Brain microvascular endothelial cell (primary cell): ENCODE data around the gene HTD2.
A peak's percentile ranks its signal among the peaks of the same experiment; 100 is the strongest.

Experiments used
- DNase-seq: peaks from one replicate; pipeline ENCODE4 v3.0.0-alpha.2; 2020
- H3K27ac ChIP-seq: fragments of 250-450 bp; sonication (Bioruptor Pico); 2 replicates; pipeline ENCODE4 v1.5.1; 2020; ENCODE audit warnings: mild to moderate bottlenecking, moderate library complexity
- H3K27me3 ChIP-seq: fragments of 250-450 bp; sonication (Bioruptor Pico); replicated peaks from 2 replicates; pipeline ENCODE4 v1.5.1; 2020; ENCODE audit warnings: mild to moderate bottlenecking
- H3K36me3 ChIP-seq: fragments of 250-450 bp; sonication (Bioruptor Pico); replicated peaks from 2 replicates; pipeline ENCODE4 v1.5.1; 2020; ENCODE audit warnings: mild to moderate bottlenecking
- H3K4me3 ChIP-seq: 2 replicates; pipeline ENCODE4 v1.5.1; 2011; ENCODE audit warnings: low read depth, mild to moderate bottlenecking, control low read depth, low read length, moderate library complexity
- in situ Hi-C: cut with HindIII; loops from 2 replicates; pipeline ENCODE4 v1.10.0; 2017; ENCODE audit warnings: low sequenced_read_pairs, low pct_ligation_motif_present
- TF ChIP-seq, protein P1 (sequence below): IDR thresholded peaks from 2 replicates; pipeline ENCODE4 v1.5.1; 2011; ENCODE audit warnings: low read depth, mild to moderate bottlenecking, moderate library complexity, low read length, control low read depth, inconsistent platforms; ENCODE audit errors: missing control alignments

Gene HTD2

DNA sequence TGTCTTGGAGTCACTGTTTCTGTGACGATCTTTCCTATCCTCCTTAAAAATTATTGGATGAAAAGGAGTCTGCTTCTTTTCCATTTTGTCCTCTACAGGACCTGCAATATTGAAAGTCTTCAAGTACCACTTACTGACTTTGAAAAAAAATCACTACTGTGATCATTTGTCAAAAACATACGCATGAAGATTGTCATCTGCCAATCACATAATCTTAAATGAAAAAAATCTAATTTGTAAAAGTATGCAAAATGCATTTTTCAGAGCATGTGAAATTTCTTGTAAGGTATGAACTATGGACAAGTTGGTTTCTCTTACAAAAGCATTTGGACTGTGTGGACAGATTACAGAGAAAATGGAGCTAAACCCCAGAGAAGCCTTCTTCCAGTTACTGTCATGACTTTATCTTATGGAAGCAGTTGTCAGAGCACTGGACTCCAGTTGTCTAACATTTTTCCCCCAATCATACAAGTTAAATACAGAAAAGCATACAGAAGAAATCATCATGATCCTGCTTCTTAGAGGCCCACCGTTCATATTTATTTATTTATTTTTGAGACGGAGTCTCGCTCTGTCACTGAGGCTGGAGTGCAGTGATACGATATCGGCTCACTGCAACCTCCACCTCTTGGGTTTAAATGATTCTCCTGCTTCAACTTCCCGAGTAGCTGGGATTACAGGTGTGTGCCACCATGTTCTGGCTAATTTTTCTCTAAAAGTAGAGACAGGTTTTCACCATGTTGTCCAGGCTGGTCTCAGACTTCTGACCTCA is 23.0 kb downstream of the HTD2 start:
- no peak for DNase-seq
- H3K36me3 ChIP-seq = no peaks in the 10 kb centered on the region
- H3K4me3 ChIP-seq = no peak overlapping the region
- in situ Hi-C loops = no loop called here
- TF ChIP-seq, protein P1, sequence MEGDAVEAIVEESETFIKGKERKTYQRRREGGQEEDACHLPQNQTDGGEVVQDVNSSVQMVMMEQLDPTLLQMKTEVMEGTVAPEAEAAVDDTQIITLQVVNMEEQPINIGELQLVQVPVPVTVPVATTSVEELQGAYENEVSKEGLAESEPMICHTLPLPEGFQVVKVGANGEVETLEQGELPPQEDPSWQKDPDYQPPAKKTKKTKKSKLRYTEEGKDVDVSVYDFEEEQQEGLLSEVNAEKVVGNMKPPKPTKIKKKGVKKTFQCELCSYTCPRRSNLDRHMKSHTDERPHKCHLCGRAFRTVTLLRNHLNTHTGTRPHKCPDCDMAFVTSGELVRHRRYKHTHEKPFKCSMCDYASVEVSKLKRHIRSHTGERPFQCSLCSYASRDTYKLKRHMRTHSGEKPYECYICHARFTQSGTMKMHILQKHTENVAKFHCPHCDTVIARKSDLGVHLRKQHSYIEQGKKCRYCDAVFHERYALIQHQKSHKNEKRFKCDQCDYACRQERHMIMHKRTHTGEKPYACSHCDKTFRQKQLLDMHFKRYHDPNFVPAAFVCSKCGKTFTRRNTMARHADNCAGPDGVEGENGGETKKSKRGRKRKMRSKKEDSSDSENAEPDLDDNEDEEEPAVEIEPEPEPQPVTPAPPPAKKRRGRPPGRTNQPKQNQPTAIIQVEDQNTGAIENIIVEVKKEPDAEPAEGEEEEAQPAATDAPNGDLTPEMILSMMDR = no peak
- H3K27ac ChIP-seq = no peak overlapping the region
- no peaks in the 10 kb centered on the region for H3K27me3 ChIP-seq

DNA sequence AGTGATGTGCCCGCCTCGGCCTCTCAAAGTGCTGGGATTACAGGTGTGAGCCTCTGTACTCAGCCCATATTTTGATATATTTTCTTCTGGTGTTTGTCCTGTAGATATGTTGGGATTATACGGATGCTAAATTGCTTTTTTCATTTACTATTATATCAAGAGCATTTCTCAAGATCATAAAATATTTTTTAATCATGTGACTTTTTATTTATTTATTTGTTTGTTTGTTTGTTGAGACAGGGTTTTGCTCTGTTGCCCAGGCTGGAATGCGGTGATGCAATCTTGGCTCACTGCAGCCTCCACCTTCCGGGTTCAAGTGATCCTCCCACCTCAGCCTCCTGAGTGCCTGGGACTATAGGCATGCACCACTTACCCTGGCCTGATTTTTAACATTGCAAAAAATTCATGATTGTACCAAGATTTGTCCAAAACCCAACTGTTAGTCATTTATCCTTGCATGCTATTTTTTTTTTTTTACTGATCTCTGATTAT is 23.6 kb downstream of the HTD2 start:
- no peak for DNase-seq
- in situ Hi-C loops = no loop called here
- TF ChIP-seq, protein P1 = no peak
- Histone ChIP-seq H3K27me3 (no peaks in the 10 kb centered on the region), H3K36me3 (no peaks in the 10 kb centered on the region), H3K27ac (no peak overlapping the region), H3K4me3 (no peak overlapping the region)

DNA sequence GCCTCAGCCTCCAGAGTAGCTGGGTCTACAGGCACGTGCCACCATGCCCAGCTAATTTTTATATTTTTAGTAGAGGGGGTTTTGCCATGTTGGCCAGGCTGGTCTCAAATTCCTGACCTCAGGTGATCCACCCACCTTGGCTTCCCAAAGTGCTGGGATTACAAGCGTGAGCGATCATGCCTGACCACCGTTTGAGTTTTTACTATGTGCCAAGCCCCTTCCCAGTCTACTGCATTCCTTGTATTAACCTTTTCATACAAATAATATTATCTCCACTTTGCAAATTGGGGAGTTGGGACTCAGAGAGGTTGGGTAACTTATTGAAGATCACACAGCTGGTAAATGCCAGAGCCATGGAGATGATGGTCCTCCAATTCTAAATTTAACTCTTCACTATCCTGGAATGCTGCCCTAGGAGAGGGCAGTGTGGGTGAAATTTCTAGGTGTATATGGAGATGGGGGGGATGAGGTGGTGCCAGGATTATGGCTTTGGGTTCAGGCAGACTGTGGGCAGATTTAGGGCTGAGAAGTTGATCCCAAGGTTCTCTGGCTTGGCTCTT is 25.4 kb downstream of the HTD2 start:
- Histone ChIP-seq H3K36me3 (no peaks in the 10 kb centered on the region), H3K27me3 (no peaks in the 10 kb centered on the region), H3K27ac (no peak overlapping the region), H3K4me3 (no peak overlapping the region)
- DNase-seq = no peak
- TF ChIP-seq, protein P1 = no peak
- in situ Hi-C loops = no loop called here

DNA sequence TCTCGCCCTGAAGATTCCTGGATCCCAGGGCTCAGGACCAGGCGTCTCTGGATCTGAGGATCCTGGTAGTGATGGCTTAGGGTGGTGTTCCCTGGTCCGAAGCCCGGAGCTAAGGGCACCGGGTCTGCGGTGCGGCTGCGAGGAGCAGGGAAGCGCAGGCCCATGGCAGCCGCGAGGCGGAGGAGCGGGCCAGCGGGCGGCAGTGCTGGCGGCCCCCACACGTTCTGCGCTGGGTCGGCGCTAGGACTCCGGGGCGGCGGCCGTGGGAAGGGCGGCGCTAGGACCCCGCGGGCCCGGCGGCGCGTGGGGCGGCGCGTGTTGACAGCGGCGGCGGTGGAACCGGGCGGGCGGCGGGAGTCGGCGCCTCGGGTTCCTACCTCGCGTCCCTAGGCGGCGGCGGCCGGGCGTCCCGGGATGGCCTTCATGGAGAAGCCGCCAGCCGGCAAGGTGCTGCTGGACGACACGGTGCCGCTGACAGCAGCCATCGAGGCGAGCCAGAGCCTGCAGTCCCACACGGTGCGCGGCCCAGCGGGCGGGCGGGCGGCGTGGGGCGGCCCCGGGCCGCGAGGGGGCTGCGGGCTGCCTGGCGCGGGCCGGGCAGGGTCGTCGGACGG is 26.4 kb downstream of the HTD2 start, which contains the start of gene PXK:
TSS of gene PXK (plus strand) at position 318 of the 614 bp plus-strand sequence. CDS start at position 415, 97 bp downstream.
- Histone ChIP-seq H3K27ac (peak within 1 kb of the TSS; percentile 7), H3K36me3 (no peaks in the 10 kb centered on the region), H3K27me3 (no peaks in the 10 kb centered on the region), H3K4me3 (peak within 1 kb of the TSS; percentile 77)
- DNase-seq = peak; percentile 64
- TF ChIP-seq, protein P1 = peak; percentile 13
- in situ Hi-C loops = no loop called here

DNA sequence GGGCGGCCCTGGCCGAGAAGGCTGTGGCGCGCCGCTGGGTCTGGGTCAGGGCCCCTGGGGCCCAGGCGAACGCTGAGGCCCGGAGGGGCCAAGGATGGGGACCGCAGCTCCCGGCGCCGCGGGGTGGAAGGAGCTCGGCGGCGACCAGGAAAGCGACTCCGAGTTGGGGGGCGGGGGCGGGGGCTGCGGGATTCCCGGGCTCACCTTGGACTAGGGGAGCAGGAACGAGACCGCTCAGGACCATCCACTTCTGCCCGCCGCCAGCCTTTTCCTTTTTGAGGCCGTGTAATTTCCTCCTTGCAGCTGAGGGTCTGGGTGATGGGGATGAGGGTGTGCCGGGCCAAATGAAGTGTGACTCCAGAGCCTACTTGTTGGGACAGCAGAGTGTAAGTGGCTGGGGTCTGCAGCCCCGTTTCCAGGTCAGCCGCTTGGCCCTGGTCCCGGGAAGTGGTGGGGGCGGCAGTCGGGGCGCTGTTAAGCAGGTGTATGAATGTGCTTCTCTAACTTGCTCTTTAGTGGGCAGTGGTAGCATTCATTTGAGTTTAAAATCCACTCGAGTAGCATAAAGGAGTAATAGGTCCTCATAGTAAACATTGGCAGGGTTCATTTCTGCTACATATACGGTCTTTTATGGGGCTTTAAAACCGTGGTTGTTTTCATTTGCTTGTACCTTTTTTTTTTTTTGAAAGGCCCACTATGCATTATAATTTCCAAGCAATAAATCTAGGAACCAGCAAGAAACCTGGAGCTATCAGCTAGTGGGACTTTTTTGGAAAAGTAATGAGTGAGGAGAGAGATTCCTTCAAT is 27.1 kb downstream of the HTD2 start:
- H3K27ac ChIP-seq = no peak overlapping the region
- in situ Hi-C loops = no loop called here

More for the DNA sequence above, 27.1 kb downstream of the HTD2 start:
- no peaks in the 10 kb centered on the region for H3K27me3 ChIP-seq
- H3K4me3 ChIP-seq = peak overlapping the region; percentile 77
- DNase-seq = no peak
- no peaks in the 10 kb centered on the region for H3K36me3 ChIP-seq
- TF ChIP-seq, protein P1 = peak; percentile 22
